Heart left ventricle (tissue), 16 donors: ENCODE data around the gene RIMKLA. TPM values are rescaled to one million over a fixed set of nuclear protein-coding genes. Genes with fewer than 3 reads are reported as not detected.

Experiments
- ATAC-seq, 4 donors: fragments of 200-7000 bp; cut with Tn5 transposase; one replicate each; pipeline ENCODE4 v1.9.1; 2020 to 2022; ENCODE audit warnings: moderate library complexity in 4 of 4, mild to moderate bottlenecking in 3 of 4, moderate number of reproducible peaks in 1 of 4
- DNase-seq, 5 donors: peaks; one replicate each; pipeline ENCODE4 v3.0.0-alpha.2; 2020
- H3K27ac ChIP-seq, 12 donors: fragments of 200-600 bp; sonication (generic) in 4 of 12; one replicate each; pipeline versions ENCODE4 v1.5.0 to v1.8.0; 2016 to 2022; ENCODE audit warnings: mild to moderate bottlenecking in 2 of 12
- H3K27me3 ChIP-seq, 9 donors: fragments of 200-600 bp; sonication (generic) in 2 of 9; one replicate each; pipeline versions ENCODE4 v1.5.1 to v1.8.0; 2016 to 2022; ENCODE audit warnings: mild to moderate bottlenecking in 3 of 9
- H3K36me3 ChIP-seq, 9 donors: fragments of 200-600 bp; sonication (generic) in 2 of 9; one replicate each; pipeline versions ENCODE4 v1.5.0 to v1.8.0; 2018 to 2022; ENCODE audit warnings: mild to moderate bottlenecking in 2 of 9
- H3K4me1 ChIP-seq, 12 donors: fragments of 200-600 bp; sonication (generic) in 4 of 12; one replicate each; pipeline versions ENCODE4 v1.5.0 to v1.8.0; 2016 to 2022; ENCODE audit warnings: mild to moderate bottlenecking in 3 of 12
- H3K4me3 ChIP-seq, 12 donors: fragments of 200-600 bp; sonication (generic) in 4 of 12; one replicate each; pipeline versions ENCODE4 v1.5.0 to v1.8.0; 2017 to 2022; ENCODE audit warnings: mild to moderate bottlenecking in 9 of 12, moderate library complexity in 4 of 12
- H3K9me3 ChIP-seq, 12 donors: fragments of 200-600 bp; sonication (generic) in 4 of 12; one replicate each; pipeline versions ENCODE4 v1.5.0 to v1.8.0; 2016 to 2022; ENCODE audit warnings: mild to moderate bottlenecking in 1 of 12
- POLR2A ChIP-seq, 2 donors: fragments of 450-650 bp; IDR thresholded peaks; one replicate each; pipeline ENCODE4 v1.6.1; 2017; ENCODE audit warnings: antibody characterized with exemption in 2 of 2, mild to moderate bottlenecking in 2 of 2, moderate library complexity in 2 of 2
- WGBS, 4 donors: extraction: QIAGEN DNeasy Blood & Tissue Kit in 2 of 4; methylation state at CpG; one replicate each; pipeline versions ENCODE4 v1.1.5 to v1.1.7; 2013 to 2018; 5-methylcytosine and 5-hydroxymethylcytosine counted together
- intact Hi-C, 10 donors: fragments of 100-400 bp; cut with DNase I; formaldehyde crosslinking; loops; one replicate each; pipeline versions ENCODE4 v1.11.1 to v1.14.2; 2022
- polyA plus RNA-seq, 2 donors: library from polyadenylated mRNA; stranded (reverse); fragments of 200-250 nt; gene quantifications; one replicate each; pipeline ENCODE4 v1.2.3, GENCODE V29; 2013
- total RNA-seq, 9 donors: library from RNA; depleted of rRNA in 2 of 9; stranded (reverse); fragments of >200 nt in 2 of 9; fragmentation: NEBNext Ultra II Directional in 3 of 9; extraction: Animal tissue kit (Norgen Biotek cat#: 25700) in 3 of 9; gene quantifications; one replicate each; pipeline versions ENCODE4 v1.1.0 to v1.2.4, GENCODE V29; 2016 to 2023
- TF ChIP-seq, protein P1 (sequence below), 12 donors: fragments of 200-600 bp; sonication (generic) in 4 of 12; IDR thresholded peaks; one replicate each; pipeline versions ENCODE4 v1.5.0 to v1.8.0; 2018 to 2022; ENCODE audit warnings: antibody characterized with exemption in 12 of 12, mild to moderate bottlenecking in 5 of 12
- donor health status: ischemic (EF 13 %, LVEDD 7.1; RV severe dilation, severe dysfunction).
- donor health status: healthy with polysubstance abuse.
- donor health status: DM: no; HTN: yes; CAD: no.
- donor health status: DM: no; HTN: no; CAD: no.
- donor health status: ischemic (EF 25% LVEDD 6.9; RV normal size, moderate dysfunction).
- donor health status: ischemic (EF 25% LVEDD 5.7; RV mildly dilated, moderate dysfunction).
- donor health status: healthy.
- donor health status: DM: yes; HTN: yes; CAD: no.
- donor health status: ischemic (EF 35%, LVEDD 5.7; RV mildly dilated, moderate dysfunction).
- donor health status: nonischemic (EF 11% LVEDD 7.7; RV severe dilation, severe dysfunction).
- donor health status: DM: yes; HTN: yes; CAD: no.
- donor health status: PGD.
- donor health status: ischemic (EF 29% LVEDD 5.4; RV normal size, mild dysfunction).
- donor health status: nonischemic (EF 23%, LVEDD 6.1; RV moderate dilation, normal function).

RIMKLA gene
- total and polyA plus RNA-seq, 11 donors, result 2.3 to 15.3 (median 8.2) TPM

DNA sequence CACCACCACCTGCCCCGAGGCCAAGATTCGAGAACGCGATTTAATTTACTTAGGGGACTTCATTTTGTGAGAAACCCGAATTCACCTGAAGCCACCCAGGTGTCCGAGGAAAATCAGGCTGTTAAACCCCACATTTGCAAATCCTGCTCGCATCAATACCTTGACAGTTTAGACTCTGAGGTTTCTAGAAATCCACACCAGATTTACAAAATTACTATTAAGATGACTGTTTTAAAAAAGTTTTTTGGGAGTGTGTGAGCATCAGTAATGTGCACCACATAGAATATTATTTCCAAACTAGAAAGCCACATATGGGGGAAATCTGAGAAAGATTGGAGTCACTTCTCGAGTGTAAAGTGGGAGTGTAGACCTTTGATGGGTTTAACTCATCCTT lies 685 bp downstream of the RIMKLA start:
- Histone ChIP-seq H3K4me1 (peaks cover 0 to 12% (median 9%) of the 10 kb centered on the region in 12 donors), H3K27ac (peak overlapping the region in 2 of 12 donors; percentile 29 to 65), H3K9me3 (no peaks in the 10 kb centered on the region), H3K27me3 (peaks cover 0 to 28% (median 0%) of the 10 kb centered on the region in 9 donors), H3K36me3 (no peaks in the 10 kb centered on the region), H3K4me3 (peak overlapping the region; percentile 38 to 79 (median 66))
- ATAC-seq (no peak), DNase-seq (no peak)
- intact Hi-C loops, result no loop called here
- TF ChIP-seq, protein P1, sequence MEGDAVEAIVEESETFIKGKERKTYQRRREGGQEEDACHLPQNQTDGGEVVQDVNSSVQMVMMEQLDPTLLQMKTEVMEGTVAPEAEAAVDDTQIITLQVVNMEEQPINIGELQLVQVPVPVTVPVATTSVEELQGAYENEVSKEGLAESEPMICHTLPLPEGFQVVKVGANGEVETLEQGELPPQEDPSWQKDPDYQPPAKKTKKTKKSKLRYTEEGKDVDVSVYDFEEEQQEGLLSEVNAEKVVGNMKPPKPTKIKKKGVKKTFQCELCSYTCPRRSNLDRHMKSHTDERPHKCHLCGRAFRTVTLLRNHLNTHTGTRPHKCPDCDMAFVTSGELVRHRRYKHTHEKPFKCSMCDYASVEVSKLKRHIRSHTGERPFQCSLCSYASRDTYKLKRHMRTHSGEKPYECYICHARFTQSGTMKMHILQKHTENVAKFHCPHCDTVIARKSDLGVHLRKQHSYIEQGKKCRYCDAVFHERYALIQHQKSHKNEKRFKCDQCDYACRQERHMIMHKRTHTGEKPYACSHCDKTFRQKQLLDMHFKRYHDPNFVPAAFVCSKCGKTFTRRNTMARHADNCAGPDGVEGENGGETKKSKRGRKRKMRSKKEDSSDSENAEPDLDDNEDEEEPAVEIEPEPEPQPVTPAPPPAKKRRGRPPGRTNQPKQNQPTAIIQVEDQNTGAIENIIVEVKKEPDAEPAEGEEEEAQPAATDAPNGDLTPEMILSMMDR (IDR thresholded peaks at IDR 0.05), result no peak
- TF ChIP-seq POLR2A (IDR thresholded peaks at IDR 0.05), result no peak
- 14 to 18% (median 16%) methylated on average over 7 to 8 of the region's 8 CpGs for WGBS, 4 donors

DNA sequence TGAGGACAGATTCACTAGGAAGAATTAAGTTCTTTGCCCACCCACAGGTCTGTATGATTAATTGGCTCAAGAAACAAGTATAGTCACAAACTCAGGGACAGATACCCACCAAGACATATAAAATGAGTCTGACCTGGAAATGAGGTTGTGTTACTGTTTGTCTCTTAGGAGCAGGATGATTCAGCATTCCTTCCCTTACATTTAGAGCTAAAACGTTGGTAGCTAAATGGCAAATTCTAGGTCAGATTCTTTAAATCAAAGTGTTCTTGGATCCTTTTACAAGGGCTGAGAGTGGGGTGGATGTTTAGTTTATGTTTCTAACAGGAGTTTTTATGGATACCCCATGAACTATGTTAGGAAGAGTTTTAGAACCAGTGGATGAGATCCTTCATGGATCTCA lies 4.7 kb downstream of the RIMKLA start:
- intact Hi-C loops, result no loop called here
- ATAC-seq (no peak), DNase-seq (no peak)
- Histone ChIP-seq H3K27ac (no peak overlapping the region), H3K36me3 (no peaks in the 10 kb centered on the region), H3K27me3 (peaks cover 0 to 28% (median 0%) of the 10 kb centered on the region in 9 donors), H3K4me3 (no peak overlapping the region), H3K4me1 (peaks cover 0 to 7% (median 5%) of the 10 kb centered on the region in 12 donors), H3K9me3 (no peaks in the 10 kb centered on the region)
- WGBS, 4 donors, result 18 to 33% (median 26%) methylated on average over 1 of the region's 1 CpG
- no peak for TF ChIP-seq POLR2A (IDR thresholded peaks at IDR 0.05)
- TF ChIP-seq, protein P1 (IDR thresholded peaks at IDR 0.05), result no peak

DNA sequence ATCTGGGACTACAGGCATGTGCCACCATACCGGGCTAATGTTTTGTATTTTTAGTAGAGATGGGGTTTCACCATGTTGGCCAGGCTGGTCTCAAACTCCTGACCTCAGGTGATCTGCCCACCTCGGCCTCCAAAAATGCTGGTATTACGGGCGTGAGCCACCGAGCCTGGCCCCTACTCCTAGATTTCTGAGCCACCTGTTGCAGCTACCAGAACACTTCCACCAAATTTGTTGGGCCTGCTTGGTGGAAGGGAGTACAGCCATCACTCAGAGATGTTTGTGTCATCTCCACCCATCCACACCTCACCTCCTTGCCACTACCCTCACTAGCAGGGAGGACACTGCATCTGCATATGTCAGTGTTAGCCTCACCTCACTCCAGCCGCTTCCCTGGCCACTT lies 5.5 kb downstream of the RIMKLA start:
- WGBS, 4 donors, result 89 to 96% (median 93%) methylated on average over 6 of the region's 6 CpGs
- Histone ChIP-seq H3K36me3 (no peaks in the 10 kb centered on the region), H3K27ac (no peak overlapping the region), H3K9me3 (no peaks in the 10 kb centered on the region), H3K4me3 (no peak overlapping the region), H3K4me1 (peaks cover 0 to 4% (median 2%) of the 10 kb centered on the region in 12 donors), H3K27me3 (peaks cover 0 to 24% (median 0%) of the 10 kb centered on the region in 9 donors)
- intact Hi-C loops, result no loop called here
- DNase-seq, result no peak
- no peak for ATAC-seq
- no peak for TF ChIP-seq POLR2A (IDR thresholded peaks at IDR 0.05)
- TF ChIP-seq, protein P1 (IDR thresholded peaks at IDR 0.05), result no peak

DNA sequence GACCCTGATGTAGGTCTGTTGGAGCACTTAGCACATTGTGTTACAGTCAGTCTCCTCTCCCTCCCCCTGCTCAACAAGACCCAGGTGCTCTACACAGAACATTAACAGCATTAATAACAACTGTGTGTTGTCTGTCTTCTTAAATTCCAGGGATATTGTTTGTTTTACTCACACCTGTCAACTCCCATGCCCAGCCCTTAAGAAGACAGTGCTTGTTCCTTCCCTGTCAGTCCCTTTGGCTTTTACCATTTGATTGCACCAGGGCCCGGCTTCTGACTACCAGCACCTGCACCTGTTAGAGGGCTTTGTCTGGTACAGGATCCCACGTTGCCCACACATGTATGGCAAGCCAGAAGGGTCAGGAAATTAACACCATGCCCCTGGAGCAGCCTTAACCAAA lies 11.7 kb downstream of the RIMKLA start:
- H3K4me3 ChIP-seq, result no peak overlapping the region
- WGBS, 4 donors, result 80 to 89% (median 81%) methylated on average over 2 of the region's 2 CpGs
- intact Hi-C loops, result no loop called here
- no peaks in the 10 kb centered on the region for H3K4me1 ChIP-seq
- DNase-seq (no peak), ATAC-seq (no peak)
- no peaks in the 10 kb centered on the region for H3K27me3 ChIP-seq
- no peak for TF ChIP-seq POLR2A (IDR thresholded peaks at IDR 0.05)
- TF ChIP-seq, protein P1 (IDR thresholded peaks at IDR 0.05), result no peak
- H3K9me3 ChIP-seq, result no peaks in the 10 kb centered on the region
- no peaks in the 10 kb centered on the region for H3K36me3 ChIP-seq
- H3K27ac ChIP-seq, result no peak overlapping the region
